Stimulated activated CD8-positive, alpha-beta memory T cell treated with anti-CD3 and anti-CD28 coated beads, Interleukin-7, amount 100 ng/mL, for 48 hours (primary cell): ENCODE measurements around the gene NISCH.
A peak's percentile ranks its signal among the peaks of the same experiment; 100 is the strongest.

Experiments used
- DNase-seq, 2 donors: peaks; one replicate each; pipeline ENCODE4 v3.0.0-alpha.2; 2020; ENCODE audit warnings: low read depth in 1 of 2; ENCODE audit errors: extremely low read depth in 1 of 2

Gene NISCH

GRCh38 chr3:52435246-52436101 is 19.9 kb upstream of the NISCH start:
- no peak for DNase-seq

- DNase-seq = no peak
Measured at GRCh38 chr3:52436500-52437149, 18.8 kb upstream of the NISCH start.

- DNase-seq = no peak
Measured at GRCh38 chr3:52437326-52438103, 17.9 kb upstream of the NISCH start.

GRCh38 chr3:52438104-52438376 is 17.4 kb upstream of the NISCH start:
- no peak for DNase-seq

GRCh38 chr3:52438579-52439425 is 16.6 kb upstream of the NISCH start:
- DNase-seq = no peak

GRCh38 chr3:52439426-52440248 is 15.8 kb upstream of the NISCH start:
- DNase-seq = no peak

GRCh38 chr3:52440249-52440551 is 15.2 kb upstream of the NISCH start:
- DNase-seq = no peak

GRCh38 chr3:52440671-52441070 is 14.7 kb upstream of the NISCH start:
- DNase-seq = no peak

GRCh38 chr3:52441091-52441771 is 14.2 kb upstream of the NISCH start:
- DNase-seq = no peak

GRCh38 chr3:52441772-52442332 is 13.6 kb upstream of the NISCH start:
- DNase-seq = no peak

GRCh38 chr3:52442409-52443267 is 12.8 kb upstream of the NISCH start:
- no peak for DNase-seq

- DNase-seq = no peak
Measured at GRCh38 chr3:52443268-52443610, 12.2 kb upstream of the NISCH start.

- no peak for DNase-seq
Measured at GRCh38 chr3:52443791-52444687, 11.4 kb upstream of the NISCH start.

GRCh38 chr3:52444860-52445793 is 10.3 kb upstream of the NISCH start, which contains the start of gene SEMA3G:
TSS of gene SEMA3G (minus strand) at chr3:52445103. CDS start at chr3:52445027, 76 bp downstream.
- peak; percentile 54 to 76 for DNase-seq

- no peak for DNase-seq
Measured at GRCh38 chr3:52446042-52446441, 9.4 kb upstream of the NISCH start.
